H1 (cell line): ENCODE measurements around the gene TOMM5.

Experiments used
- ATF3 ChIP-seq: IDR thresholded peaks from 2 replicates; pipeline ENCODE4 v1.6.1; 2011; ENCODE audit warnings: low read depth, mild to moderate bottlenecking, low read length; ENCODE audit not compliant: insufficient read depth
- CTCF ChIP-seq, 3 experiments: IDR thresholded peaks; 1 replicate in 2 of 3; 2 replicates in 1 of 3; pipeline versions ENCODE4 v1.5.1 to v1.6.1; 2011; ENCODE audit warnings: low read length in 3 of 3, mild to moderate bottlenecking in 3 of 3, inconsistent platforms in 2 of 3, low read depth in 1 of 3, moderate library complexity in 1 of 3; ENCODE audit not compliant: insufficient read depth in 1 of 3; ENCODE audit errors: control extremely low read depth in 1 of 3
- EP300 ChIP-seq, 2 experiments: IDR thresholded peaks; 1 replicate in 1 of 2; 2 replicates in 1 of 2; pipeline ENCODE4 v1.6.1; 2011 to 2012; ENCODE audit warnings: low read depth in 2 of 2, low read length in 2 of 2, mild to moderate bottlenecking in 2 of 2, borderline replicate concordance in 1 of 2, inconsistent platforms in 1 of 2, moderate library complexity in 1 of 2
- EZH2 ChIP-seq: fragments of 200-600 bp; sonication (generic); IDR thresholded peaks from 2 replicates; pipeline ENCODE4 v1.7.1; 2012; ENCODE audit warnings: low read depth, mild to moderate bottlenecking, moderate library complexity, low read length, inconsistent platforms; ENCODE audit not compliant: severe bottlenecking
- HDAC6 ChIP-seq: IDR thresholded peaks from one replicate; pipeline ENCODE4 v1.7.1; 2012; ENCODE audit warnings: low read depth, mild to moderate bottlenecking, inconsistent platforms, low read length, moderate library complexity
- MAFK ChIP-seq: IDR thresholded peaks from 2 replicates; pipeline ENCODE4 v1.6.1; 2012; ENCODE audit warnings: low read depth, mild to moderate bottlenecking, improper control_type of control experiment, low read length
- MAX ChIP-seq: IDR thresholded peaks from 2 replicates; pipeline ENCODE4 v1.6.1; 2012; ENCODE audit warnings: inconsistent platforms
- NRF1 ChIP-seq: IDR thresholded peaks from 2 replicates; pipeline ENCODE4 v1.6.1; 2011; ENCODE audit warnings: mild to moderate bottlenecking, low read depth, low read length, improper control_type of control experiment
- POLR2AphosphoS5 ChIP-seq: IDR thresholded peaks from 2 replicates; pipeline ENCODE4 v1.6.1; 2011; ENCODE audit warnings: low read depth, low read length
- RAD21 ChIP-seq, 2 experiments: IDR thresholded peaks in 1 of 2; conservative IDR thresholded peaks in 1 of 2; 2 replicates each; pipeline ENCODE4 v1.6.1; 2011; ENCODE audit warnings: low read depth in 2 of 2, low read length in 2 of 2, improper control_type of control experiment in 1 of 2, inconsistent platforms in 1 of 2, mild to moderate bottlenecking in 1 of 2, moderate library complexity in 1 of 2
- RXRA ChIP-seq: IDR thresholded peaks from 2 replicates; pipeline ENCODE4 v1.6.1; 2011; ENCODE audit warnings: low read depth, mild to moderate bottlenecking, low read length, moderate library complexity; ENCODE audit not compliant: insufficient read depth
- SP1 ChIP-seq: IDR thresholded peaks from 2 replicates; pipeline ENCODE4 v1.6.1; 2011; ENCODE audit warnings: low read depth, low read length
- YY1 ChIP-seq: IDR thresholded peaks from 2 replicates; pipeline ENCODE4 v1.6.1; 2011; ENCODE audit warnings: low read depth, mild to moderate bottlenecking, low read length

- no peak for TF ChIP-seq CTCF (IDR thresholded peaks at IDR 0.05; ENCODE audit: control extremely low read depth in 1 of 3, insufficient read depth in 1 of 3, low read depth in 1 of 3, low read length in 3 of 3)
- TF ChIP-seq EZH2 = no peak
- TF ChIP-seq ATF3 = no peak
- TF ChIP-seq RXRA = no peak
- TF ChIP-seq YY1 = no peak
- no peak for TF ChIP-seq HDAC6
- no peak for TF ChIP-seq RAD21 (IDR thresholded peaks at IDR 0.05 in 1 of 2, conservative IDR thresholded peaks at IDR 0.05 in 1 of 2; ENCODE audit: low read depth in 2 of 2, low read length in 2 of 2)
- no peak for TF ChIP-seq NRF1
- TF ChIP-seq EP300 (IDR thresholded peaks at IDR 0.05; ENCODE audit: borderline replicate concordance in 1 of 2, low read depth in 2 of 2, low read length in 2 of 2) = no peak
- no peak for TF ChIP-seq SP1
- peak; percentile 97 for TF ChIP-seq MAX
- TF ChIP-seq MAFK = no peak
- TF ChIP-seq POLR2AphosphoS5 = peak; percentile 91
Observed at GRCh38 chr9:37592108-37592951, at the start of gene TOMM5.
